GM18519 (cell line): ENCODE data around the gene CENPS.
"Not testable (repeated sequence)": the region's sequence is repeated elsewhere in the genome, so short reads cannot be mapped to it uniquely, and the experiment has no call there.

Experiments used
- ATAC-seq: cut with Tn5 transposase; IDR thresholded peaks from one replicate; pipeline ENCODE4 v1.9.1; 2021; ENCODE audit warnings: mild to moderate bottlenecking, moderate library complexity; ENCODE audit not compliant: unreplicated experiment, low FRiP score

CENPS gene

GRCh38 chr1:10418741-10419140 is 11.5 kb upstream of the CENPS start:
- not testable (repeated sequence) for ATAC-seq

DNA sequence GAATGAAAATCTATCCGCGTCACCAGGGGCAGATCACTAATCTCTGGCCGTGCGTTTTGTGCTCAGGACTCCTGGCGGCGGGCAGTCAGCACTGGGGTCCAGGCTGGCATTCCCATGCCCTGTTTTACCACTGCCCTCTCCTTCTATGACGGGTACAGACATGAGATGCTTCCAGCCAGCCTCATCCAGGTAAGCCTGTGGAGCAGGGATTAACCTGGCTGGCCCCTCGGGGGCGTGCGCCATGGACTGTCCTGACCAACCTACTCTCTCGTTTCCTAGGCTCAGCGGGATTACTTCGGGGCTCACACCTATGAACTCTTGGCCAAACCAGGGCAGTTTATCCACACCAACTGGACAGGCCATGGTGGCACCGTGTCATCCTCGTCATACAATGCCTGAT is 10.9 kb upstream of the CENPS start:
- no peak for ATAC-seq

GRCh38 chr1:10421637-10422036 is 8.6 kb upstream of the CENPS start:
- no peak for ATAC-seq

GRCh38 chr1:10424034-10424433 is 6.2 kb upstream of the CENPS start:
- ATAC-seq, result no peak

DNA sequence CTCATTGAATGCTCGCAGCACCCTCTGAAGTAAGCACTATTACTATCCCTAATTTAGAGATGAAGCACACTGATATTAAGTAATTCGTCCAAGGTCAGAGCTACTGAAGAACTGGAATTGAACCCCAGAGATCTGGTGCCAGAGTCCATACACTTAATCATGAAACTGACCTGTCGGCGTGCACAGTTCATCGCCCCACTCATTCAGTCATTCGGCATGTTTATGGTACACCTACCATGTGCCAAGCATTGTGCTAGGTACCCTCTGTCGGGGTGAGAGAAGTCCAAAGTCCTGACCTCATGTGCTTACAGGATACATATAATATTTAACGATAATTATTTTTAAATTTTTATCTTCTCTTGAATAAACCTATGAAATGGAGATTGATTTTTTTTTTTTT is 5.6 kb upstream of the CENPS start:
- ATAC-seq, result no peak

- not testable (repeated sequence) for ATAC-seq
These were observed 4.3 kb upstream of the CENPS start for GRCh38 chr1:10425826-10426534.

GRCh38 chr1:10426535-10426848 is 3.7 kb upstream of the CENPS start:
- not testable (repeated sequence) for ATAC-seq

DNA sequence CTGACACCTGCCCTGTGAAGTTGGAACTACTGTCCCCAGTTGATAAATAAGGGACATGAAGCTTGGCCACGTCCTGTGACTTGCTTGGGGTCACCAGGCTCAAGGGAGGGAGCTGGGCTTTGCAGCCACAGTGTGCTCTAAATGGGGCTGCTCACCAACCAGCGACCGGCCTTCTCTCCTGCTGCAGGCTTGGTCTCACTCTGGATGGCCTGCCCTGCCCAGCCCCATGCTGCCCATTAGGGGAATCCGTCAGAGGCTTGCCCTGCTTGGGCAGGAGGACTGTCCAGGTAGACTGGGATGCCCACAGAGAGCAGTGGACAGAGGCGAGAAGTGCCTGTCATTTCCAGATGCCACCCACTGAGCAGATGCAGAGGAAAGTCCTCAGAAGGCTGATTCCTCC is 1.2 kb upstream of the CENPS start:
- ATAC-seq, result no peak

- no peak for ATAC-seq
These were observed 391 bp upstream of the CENPS start for GRCh38 chr1:10429868-10430215.

DNA sequence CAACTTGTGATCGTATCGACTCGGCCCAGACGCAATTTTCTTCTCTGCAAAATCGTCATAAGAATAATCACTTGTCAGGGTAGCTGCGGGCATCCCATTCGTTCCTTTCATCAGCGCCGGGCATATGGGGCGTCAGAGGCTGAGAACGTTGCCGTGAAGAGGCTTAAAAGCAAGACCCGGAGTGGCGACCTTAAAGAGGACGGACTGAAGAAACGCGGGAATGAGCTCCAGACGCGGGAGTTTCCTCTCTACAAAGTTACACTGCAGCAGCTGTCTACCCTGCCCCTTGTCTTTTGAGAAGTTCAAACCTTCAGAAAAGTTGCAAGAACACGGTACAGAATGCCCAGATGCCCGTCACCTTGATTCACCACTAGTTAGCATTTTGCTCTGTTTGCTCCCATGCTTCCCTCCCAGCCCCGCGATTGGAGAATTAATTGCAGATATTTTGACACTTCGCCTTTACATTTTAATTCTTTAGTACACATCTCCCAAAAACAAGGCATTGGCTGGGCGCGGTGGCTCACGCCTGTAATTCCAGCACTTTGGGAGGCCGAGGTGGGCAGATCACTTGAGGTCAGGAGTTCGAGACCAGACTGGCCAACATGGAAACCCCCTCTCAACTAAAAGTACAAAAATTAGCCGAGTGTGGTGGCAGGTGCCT is 967 bp downstream of the CENPS start:
- no peak for ATAC-seq

DNA sequence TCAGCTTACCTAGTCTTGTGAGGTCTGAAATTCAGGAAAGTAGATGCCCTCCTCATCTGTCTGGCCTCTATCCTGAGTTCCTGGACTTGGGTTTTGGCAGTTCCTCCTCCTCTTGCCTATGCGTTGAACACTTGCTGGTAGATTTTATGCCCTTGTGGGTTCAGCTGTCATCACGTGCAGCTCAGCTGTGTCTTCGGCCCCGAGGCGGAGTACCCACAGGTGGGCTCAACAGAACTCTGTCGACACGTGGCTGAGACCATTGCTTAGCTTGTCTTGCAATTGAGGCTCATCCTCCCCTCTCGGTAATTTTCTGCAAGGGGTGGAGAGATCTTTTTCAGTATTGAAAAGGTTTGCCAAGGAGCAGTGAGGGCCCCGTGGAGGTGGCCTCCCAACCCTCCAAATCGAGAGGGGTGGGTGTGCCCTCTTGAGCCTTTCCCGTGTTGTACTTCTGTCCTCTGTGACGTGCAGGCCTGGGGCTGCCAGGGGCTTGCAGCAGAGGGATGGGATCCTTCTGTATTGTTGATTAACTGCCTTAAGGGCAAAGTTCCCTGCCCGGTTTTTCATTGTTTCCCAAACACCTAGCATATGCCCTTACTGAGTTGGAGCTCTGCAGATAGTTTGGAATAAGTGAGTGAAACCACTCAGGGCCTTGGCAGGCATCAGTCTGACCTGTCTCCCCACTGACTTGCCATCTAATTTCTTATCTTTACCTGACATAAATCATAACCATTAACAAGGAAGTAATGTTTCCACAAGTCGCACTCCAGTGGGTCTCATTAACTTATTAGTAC is 2.9 kb downstream of the CENPS start:
- no peak for ATAC-seq

DNA sequence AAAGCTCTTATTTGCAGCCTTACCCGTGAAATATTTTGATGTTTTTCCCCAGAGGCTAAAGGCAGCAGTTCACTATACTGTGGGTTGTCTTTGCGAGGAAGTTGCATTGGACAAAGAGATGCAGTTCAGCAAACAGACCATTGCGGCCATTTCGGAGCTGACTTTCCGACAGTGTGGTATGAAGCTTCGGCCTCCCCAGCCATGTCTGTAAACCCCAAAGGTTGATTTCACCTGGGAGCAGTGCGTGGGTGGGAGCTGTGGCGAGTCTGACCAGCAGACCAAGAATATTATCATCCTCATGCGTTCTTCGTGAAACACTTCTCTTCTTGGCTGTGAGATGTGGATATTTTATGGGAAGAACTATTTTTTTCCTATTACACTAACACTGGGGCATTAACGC is 3.6 kb downstream of the CENPS start:
- ATAC-seq, result no peak

- no peak for ATAC-seq
These were observed 4.4 kb downstream of the CENPS start for GRCh38 chr1:10434590-10434989.

DNA sequence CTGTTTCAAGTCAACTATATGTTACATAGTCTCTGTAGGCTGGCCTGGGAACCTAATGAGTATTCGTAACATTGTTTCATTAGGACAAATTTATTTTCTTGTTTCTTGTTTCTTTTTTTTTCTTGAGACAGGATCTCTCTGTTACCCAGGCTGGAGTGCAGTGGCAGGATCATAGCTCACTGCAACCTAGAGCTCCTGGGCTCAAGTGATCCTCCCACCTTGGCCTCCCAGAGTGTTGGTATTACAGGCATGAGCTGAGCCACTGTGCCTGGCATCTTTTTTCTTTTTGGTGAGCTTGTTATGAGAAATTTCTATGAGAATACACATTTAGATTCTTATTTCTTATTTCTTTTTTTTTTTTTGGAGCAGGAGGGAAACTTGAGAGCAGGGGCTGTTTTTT is 6.8 kb downstream of the CENPS start:
- ATAC-seq, result no peak

- ATAC-seq, result no peak
These were observed 8.5 kb downstream of the CENPS start for GRCh38 chr1:10438677-10439163.

DNA sequence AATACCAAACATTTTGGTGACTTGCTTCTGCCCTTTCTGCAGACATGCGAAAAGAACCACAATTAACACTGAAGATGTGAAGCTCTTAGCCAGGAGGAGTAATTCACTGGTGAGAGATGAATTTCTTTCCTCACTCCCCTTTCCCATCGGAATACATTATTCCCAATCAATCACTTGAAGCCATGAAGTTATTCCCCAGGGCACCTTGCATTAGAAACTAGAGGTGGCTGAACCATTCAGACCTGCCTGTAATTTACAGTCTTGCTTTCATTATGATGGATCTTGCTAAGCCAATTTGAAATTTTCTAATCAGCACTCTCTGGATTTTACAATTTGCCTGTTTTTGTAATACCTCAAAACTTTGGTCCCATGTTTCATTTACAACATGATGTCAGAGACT is 10.1 kb downstream of the CENPS start:
- no peak for ATAC-seq

DNA sequence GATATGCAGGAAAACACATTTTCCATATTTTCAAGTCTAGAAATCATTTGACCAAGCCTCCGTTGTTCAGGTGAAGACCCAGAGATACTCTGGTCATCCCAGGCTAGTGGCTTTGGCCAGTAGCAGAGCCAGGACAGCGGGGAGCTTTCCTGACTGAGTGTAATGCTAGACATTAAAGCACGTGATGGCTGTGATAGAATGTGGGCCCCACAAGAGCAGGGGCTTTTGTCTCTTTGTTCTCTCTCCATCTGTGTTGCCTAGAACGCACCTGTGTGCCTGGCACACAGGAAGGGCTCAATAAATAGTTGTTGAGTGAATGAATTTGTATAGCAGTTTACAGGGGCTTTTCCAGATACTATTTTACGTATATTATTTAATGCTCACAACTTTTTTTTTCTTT is 10.6 kb downstream of the CENPS start:
- ATAC-seq, result no peak

GRCh38 chr1:10444248-10444647 is 14.0 kb downstream of the CENPS start:
- ATAC-seq, result no peak

- no peak for ATAC-seq
These were observed 14.7 kb downstream of the CENPS start for GRCh38 chr1:10444795-10445397.

GRCh38 chr1:10446790-10447422 is 16.7 kb downstream of the CENPS start:
- no peak for ATAC-seq

DNA sequence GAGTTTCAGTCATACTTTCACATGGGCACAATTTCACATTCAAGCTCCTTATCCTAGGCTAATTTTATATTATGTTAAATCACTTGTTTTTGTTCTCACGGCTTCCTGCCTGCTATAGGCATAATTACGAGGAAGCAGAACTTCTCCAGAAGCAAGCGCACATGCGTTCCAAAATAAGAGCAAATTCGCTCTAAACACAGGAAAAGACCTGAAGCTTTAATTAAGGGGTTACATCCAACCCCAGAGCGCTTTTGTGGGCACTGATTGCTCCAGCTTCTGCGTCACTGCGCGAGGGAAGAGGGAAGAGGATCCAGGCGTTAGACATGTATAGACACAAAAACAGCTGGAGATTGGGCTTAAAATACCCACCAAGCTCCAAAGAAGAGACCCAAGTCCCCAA is 19.5 kb downstream of the CENPS start, which contains the start of gene CORT:
TSS of gene CORT (plus strand) at position 281 of the 400 bp plus-strand sequence. CDS start 193 bp downstream, outside the sequence.
- ATAC-seq, result no peak
